Endothelial cell of umbilical vein (primary cell): ENCODE measurements around the gene LYPD5. TPM values are rescaled to one million over a fixed set of nuclear protein-coding genes. Genes with fewer than 3 reads are reported as not detected.

Experiments used
- BruUV-seq: library from RNA; stranded (reverse); fragments of 400-500 nt; replicated peaks from 2 replicates; lab custom pipeline; 2021; lab: Mats Ljungman, UMichigan
- CTCF ChIA-PET: fragments of 300-600, 350-600 bp; sonication (Branson Sonifier 250); formaldehyde crosslinking; loops from one replicate; lab custom pipeline; 2021; ENCODE audit warnings: antibody characterized with exemption, inconsistent platforms; lab: Charles Lee
- POLR2A ChIA-PET: fragments of 300-600, 350-600 bp; sonication (Branson Sonifier 250); formaldehyde crosslinking; loops from one replicate; lab custom pipeline; 2021; ENCODE audit warnings: antibody characterized with exemption, inconsistent platforms; lab: Charles Lee
- DNase-seq: peaks from one replicate; pipeline ENCODE4 v3.0.0-alpha.2; 2011; ENCODE audit warnings: low read depth, low spot score
- FAIRE-seq: peaks from 2 replicates; lab custom pipeline; 2011; peaks lifted over from hg19 to GRCh38; lab: Jason Lieb, UNC
- H2AFZ ChIP-seq: 2 replicates; pipeline ENCODE4 v1.6.0; 2012; ENCODE audit warnings: low read depth, low read length, control low read depth, inconsistent platforms
- H3K27ac ChIP-seq: 2 replicates; pipeline ENCODE4 v1.5.1; 2011; ENCODE audit warnings: low read depth, mild to moderate bottlenecking, control low read depth, low read length, moderate library complexity; ENCODE audit not compliant: insufficient read depth
- H3K27me3 ChIP-seq, 2 experiments: 2 replicates each; pipeline versions ENCODE4 v1.6.0 to v1.6.1; 2011; ENCODE audit warnings: low read length in 2 of 2, mixed read lengths in 1 of 2; ENCODE audit not compliant: control insufficient read depth in 2 of 2, insufficient read depth in 2 of 2
- H3K36me3 ChIP-seq, 2 experiments: 2 replicates in 1 of 2; 3 replicates in 1 of 2; pipeline ENCODE4 v1.5.1; 2011; ENCODE audit warnings: low read length in 2 of 2, mild to moderate bottlenecking in 1 of 2, moderate library complexity in 1 of 2; ENCODE audit not compliant: control insufficient read depth in 2 of 2, insufficient read depth in 2 of 2; ENCODE audit errors: extremely low read depth in 1 of 2
- H3K4me1 ChIP-seq: 3 replicates; pipeline ENCODE4 v1.5.1; 2011; ENCODE audit warnings: mild to moderate bottlenecking, low read length; ENCODE audit not compliant: control insufficient read depth, insufficient read depth; ENCODE audit errors: extremely low read depth
- H3K4me2 ChIP-seq: 2 replicates; pipeline ENCODE4 v1.6.1; 2011; ENCODE audit warnings: low read length, control low read depth, mixed read lengths; ENCODE audit not compliant: insufficient read depth
- H3K4me3 ChIP-seq, 3 experiments: fragments of 200-600 bp in 1 of 3; sonication (generic), shearing (Covaris generic) in 1 of 3; replicated peaks in 1 of 3; 2 replicates each; pipeline ENCODE4 v1.5.1; 2011 to 2016; ENCODE audit warnings: control low read depth in 3 of 3, low read length in 3 of 3, mild to moderate bottlenecking in 2 of 3, inconsistent platforms in 1 of 3, low read depth in 1 of 3, moderate library complexity in 1 of 3; ENCODE audit not compliant: insufficient read depth in 1 of 3
- H3K79me2 ChIP-seq: 2 replicates; pipeline ENCODE4 v1.6.0; 2012; ENCODE audit warnings: low read length, inconsistent platforms; ENCODE audit not compliant: control insufficient read depth, insufficient read depth
- H3K9ac ChIP-seq: replicated peaks from 2 replicates; pipeline ENCODE3; 2011; ENCODE audit warnings: low read length, control low read depth; ENCODE audit not compliant: insufficient read depth; ENCODE audit errors: extremely low read depth
- H3K9me1 ChIP-seq: replicated peaks from 3 replicates; pipeline ENCODE4 v1.6.0; 2011; ENCODE audit warnings: mild to moderate bottlenecking, low read length; ENCODE audit not compliant: control insufficient read depth, insufficient read depth; ENCODE audit errors: extremely low read depth
- H3K9me3 ChIP-seq: replicated peaks from 2 replicates; pipeline ENCODE4 v1.5.1; 2012; ENCODE audit warnings: low read length, inconsistent platforms; ENCODE audit not compliant: control insufficient read depth, insufficient read depth
- H4K20me1 ChIP-seq: replicated peaks from 2 replicates; pipeline ENCODE3; 2011; ENCODE audit warnings: mild to moderate bottlenecking, low read length; ENCODE audit not compliant: control insufficient read depth, insufficient read depth; ENCODE audit errors: extremely low read depth
- CTCF ChIP-seq, 2 donors: IDR thresholded peaks; 1 replicate in 1 of 2; 2 replicates in 1 of 2; pipeline ENCODE4 v1.5.1; 2011; ENCODE audit warnings: low read length in 2 of 2, mild to moderate bottlenecking in 2 of 2, moderate library complexity in 2 of 2, control low read depth in 1 of 2, inconsistent platforms in 1 of 2, low read depth in 1 of 2; ENCODE audit not compliant: insufficient read depth in 1 of 2; ENCODE audit errors: extremely low read depth in 1 of 2
- EZH2 ChIP-seq: IDR thresholded peaks from 2 replicates; pipeline ENCODE4 v1.6.1; 2012; ENCODE audit warnings: borderline replicate concordance, low read depth, mild to moderate bottlenecking, moderate library complexity, low read length, inconsistent platforms; ENCODE audit not compliant: severe bottlenecking
- FOS ChIP-seq: IDR thresholded peaks from 2 replicates; pipeline ENCODE4 v1.6.1; 2011; ENCODE audit warnings: mild to moderate bottlenecking, low read length, moderate library complexity, borderline replicate concordance; ENCODE audit not compliant: insufficient read depth
- GATA2 ChIP-seq: IDR thresholded peaks from 2 replicates; pipeline ENCODE4 v1.7.0; 2011; ENCODE audit warnings: low read depth, mild to moderate bottlenecking, moderate library complexity, mixed read lengths, low read length; ENCODE audit not compliant: insufficient read length, insufficient read depth
- JUN ChIP-seq: IDR thresholded peaks from 2 replicates; pipeline ENCODE4 v1.6.1; 2011; ENCODE audit warnings: borderline replicate concordance, low read depth; ENCODE audit not compliant: insufficient read length, insufficient read depth
- MAX ChIP-seq: IDR thresholded peaks from 2 replicates; pipeline ENCODE4 v1.6.1; 2011; ENCODE audit not compliant: insufficient read depth, insufficient read length
- MYC ChIP-seq: IDR thresholded peaks from one replicate; pipeline ENCODE4 v1.6.1; 2011; ENCODE audit warnings: mild to moderate bottlenecking, low read depth, low read length
- POLR2A ChIP-seq: IDR thresholded peaks from 2 replicates; pipeline ENCODE4 v1.6.1; 2012; ENCODE audit warnings: low read depth, mild to moderate bottlenecking, control low read depth, low read length
- POLR2AphosphoS5 ChIP-seq: IDR thresholded peaks from 2 replicates; pipeline ENCODE4 v1.6.1; 2012; ENCODE audit warnings: low read depth, mild to moderate bottlenecking, control low read depth, low read length, moderate library complexity; ENCODE audit not compliant: insufficient read depth
- dilution Hi-C: fragments of 300-500 bp; cut with MboI; formaldehyde crosslinking; loops from one replicate; pipeline ENCODE4 v1.15.0; 2019; ENCODE audit warnings: low sequenced_read_pairs; ENCODE audit not compliant: extremely low pct_ligation_motif_present
- intact Hi-C: fragments of 100-400 bp; cut with micrococcal nuclease; formaldehyde crosslinking; loops from one replicate; pipeline ENCODE4 v1.10.0; 2022
- polyA plus RNA-seq, 4 experiments: library from polyadenylated mRNA; depleted of rRNA in 3 of 4; stranded (reverse) in 3 of 4; unstranded in 1 of 4; fragments of >200 nt; gene quantifications; 2 replicates each; pipeline versions ENCODE4 v1.2.1 to v1.2.3, GENCODE V29; 2011 to 2012; ENCODE audit warnings: missing spikeins in 1 of 4
- total RNA-seq: library from RNA; stranded (reverse); gene quantifications from 2 replicates; pipeline ENCODE4 v1.2.3, GENCODE V29; 2021

The LYPD5 gene
- total and polyA plus RNA-seq, 2 donors (not counting 3 experiments of a cell fraction or from before 2014, with no cell fraction given), result 0.28 TPM; not detected in 1

- Histone ChIP-seq H3K9me3 (no peaks in the 10 kb centered on the region), H3K27me3 (no peaks in the 10 kb centered on the region), H3K9ac (no peak overlapping the region), H3K79me2 (no peaks in the 10 kb centered on the region), H3K9me1 (no peaks in the 10 kb centered on the region), H3K4me1 (peaks cover 20% of the 10 kb centered on the region), H3K36me3 (no peaks in the 10 kb centered on the region), H3K27ac (no peak overlapping the region), H3K4me3 (no peak overlapping the region), H2AFZ (no peak overlapping the region), H3K4me2 (no peak overlapping the region), H4K20me1 (no peaks in the 10 kb centered on the region)
- BruUV-seq, result no TSS peak
- dilution Hi-C loops, result no loop called here
- intact Hi-C loops, result no loop called here
- DNase-seq (no peak), FAIRE-seq (no peak)
- ChIA-PET POLR2A (interaction anchor here (0.7 kb wide), 1 partner anchor 43 kb away, joined by 4 read pairs; no protein-coding TSS in a partner anchor), CTCF (interaction anchor here (2.3 kb wide), 1 partner anchor 38 kb away, joined by 113 read pairs; no protein-coding TSS in a partner anchor)
- TF ChIP-seq FOS, result no peak
- no peak for TF ChIP-seq EZH2
- no peak for TF ChIP-seq POLR2A
- no peak for TF ChIP-seq CTCF (IDR thresholded peaks at IDR 0.05; ENCODE audit: extremely low read depth in 1 of 2, insufficient read depth in 1 of 2, low read depth in 1 of 2, low read length in 2 of 2)
- no peak for TF ChIP-seq GATA2
- TF ChIP-seq MYC, result no peak
- no peak for TF ChIP-seq JUN
- TF ChIP-seq POLR2AphosphoS5, result no peak
- no peak for TF ChIP-seq MAX
Observed at GRCh38 chr19:43783636-43784035, 18.6 kb downstream of the LYPD5 start.
